A549 (cell line): ENCODE measurements around the gene ITGA1.

Experiments
- CHD4 ChIP-seq: fragments of 200-600 bp; sonication (generic); IDR thresholded peaks from 2 replicates; pipeline ENCODE4 v1.6.1; 2016; ENCODE audit warnings: antibody characterized with exemption, mild to moderate bottlenecking, borderline replicate concordance
- CTCF ChIP-seq: fragments of >200 bp; sonication (Bioruptor Twin); formaldehyde crosslinking; IDR thresholded peaks from 3 replicates; pipeline ENCODE4 v1.5.1; 2016

GRCh38 chr5:52987711-52988331, 200.1 kb downstream of the ITGA1 start:
- TF ChIP-seq CHD4 (no peak), CTCF (no peak)
